Glomerular endothelial cell (primary cell): Measurements from ENCODE around the gene ZNF333. TPM values are rescaled to one million over a fixed set of nuclear protein-coding genes. Genes with fewer than 3 reads are reported as not detected.

Experiments used
- total RNA-seq: library from RNA; depleted of rRNA; stranded (reverse); fragments of >200 nt; gene quantifications from 2 replicates; pipeline ENCODE4 v1.2.3, GENCODE V29; 2015

The ZNF333 gene
- total RNA-seq, 1 donor from 2014 or later, result 22.3 TPM

Other genes starting within 250 kb of the ZNF333 start
- gene PTGER1, start 214.7 kb upstream of the ZNF333 start, total RNA-seq, result 0.15 and 0.64 TPM in 2 replicates
- 161 and 191 TPM in 2 replicates for gene GIPC1, start 193.9 kb upstream of the ZNF333 start, total RNA-seq
- gene DNAJB1, start 171.7 kb upstream of the ZNF333 start, total RNA-seq, result 73.6 and 84.1 TPM in 2 replicates
- gene TECR, start 160.5 kb upstream of the ZNF333 start, total RNA-seq, result 42.7 and 43.8 TPM in 2 replicates
- 337 and 386 TPM in 2 replicates for gene NDUFB7, start 118.0 kb upstream of the ZNF333 start, total RNA-seq
- gene CLEC17A, start 107.0 kb upstream of the ZNF333 start, total RNA-seq, result not detected in 2 replicates
- not detected in 2 replicates for gene ADGRE3, start 15.2 kb upstream of the ZNF333 start, total RNA-seq
- 0.06 and 0.10 TPM in 2 replicates for gene ADGRE2, start 88.5 kb downstream of the ZNF333 start, total RNA-seq
- gene OR7A5, start 145.1 kb downstream of the ZNF333 start, total RNA-seq, result not detected in 2 replicates
- gene OR7C1, start 145.1 kb downstream of the ZNF333 start, total RNA-seq, result not detected in 2 replicates
- gene OR7A10, start 158.9 kb downstream of the ZNF333 start, total RNA-seq, result not detected in 2 replicates
- gene OR7A17, start 196.1 kb downstream of the ZNF333 start, total RNA-seq, result not detected in 2 replicates